NCI-H510A (cell line): ENCODE results near the gene UBN2.

Experiments
- DNase-seq: peaks from one replicate; lab custom pipeline; 2025; lab: John Stamatoyannopoulos, UW

UBN2 gene

DNA sequence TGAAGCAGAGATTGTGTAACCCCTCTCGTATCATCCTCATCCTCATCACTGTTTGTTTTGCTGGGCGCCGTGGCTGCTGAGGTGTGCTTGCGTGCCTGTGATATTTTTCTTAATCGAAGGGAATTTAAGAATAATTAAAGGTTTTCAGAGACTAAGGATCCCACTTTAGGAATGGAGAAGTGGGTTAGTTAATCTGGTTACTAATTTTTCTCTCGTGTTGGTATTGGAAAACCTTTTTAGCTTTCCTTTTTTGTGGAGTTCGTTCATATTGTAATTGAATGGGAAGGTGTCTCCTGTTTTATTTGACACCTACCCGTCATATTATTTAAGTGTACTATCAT is 1.3 kb downstream of the UBN2 start:
- DNase-seq: no peak

DNA sequence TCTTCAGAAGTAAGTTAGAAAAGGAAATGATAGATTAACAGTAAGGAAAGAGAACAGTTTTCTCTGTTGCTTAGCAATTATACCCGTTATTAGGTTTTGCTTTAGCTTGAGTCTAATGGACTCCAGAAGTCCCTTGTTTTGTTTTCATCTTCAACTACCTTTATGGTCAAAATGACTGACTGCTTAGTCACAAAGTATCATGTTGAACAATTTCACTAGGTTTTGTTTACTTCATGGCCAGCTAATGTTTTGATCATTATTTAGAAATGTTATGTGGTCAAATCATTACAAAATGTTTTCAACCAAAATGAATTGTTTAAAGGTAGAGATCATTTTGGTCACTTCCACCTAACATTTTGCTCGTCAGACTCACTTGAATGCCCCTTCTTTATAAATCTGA is 1.9 kb downstream of the UBN2 start:
- DNase-seq: no peak

DNA sequence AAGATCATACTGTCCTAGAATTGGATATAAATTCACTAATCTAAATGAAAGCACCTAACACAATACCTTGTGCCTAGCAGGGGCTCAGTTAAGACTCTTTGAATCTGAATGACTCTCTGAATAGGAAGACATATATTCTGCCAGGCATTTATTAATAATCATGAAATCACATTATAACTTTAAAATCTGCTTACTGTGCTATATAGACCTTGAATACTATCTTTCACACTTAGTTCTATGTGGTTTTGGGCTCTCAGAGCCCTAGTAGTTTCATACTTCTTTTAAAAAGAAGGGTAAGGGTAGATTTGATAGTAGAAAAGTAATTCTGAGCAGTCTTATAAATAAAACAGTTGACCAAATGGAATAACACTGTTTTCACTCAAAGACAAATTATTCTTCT is 10.2 kb downstream of the UBN2 start:
- no peak for DNase-seq

DNA sequence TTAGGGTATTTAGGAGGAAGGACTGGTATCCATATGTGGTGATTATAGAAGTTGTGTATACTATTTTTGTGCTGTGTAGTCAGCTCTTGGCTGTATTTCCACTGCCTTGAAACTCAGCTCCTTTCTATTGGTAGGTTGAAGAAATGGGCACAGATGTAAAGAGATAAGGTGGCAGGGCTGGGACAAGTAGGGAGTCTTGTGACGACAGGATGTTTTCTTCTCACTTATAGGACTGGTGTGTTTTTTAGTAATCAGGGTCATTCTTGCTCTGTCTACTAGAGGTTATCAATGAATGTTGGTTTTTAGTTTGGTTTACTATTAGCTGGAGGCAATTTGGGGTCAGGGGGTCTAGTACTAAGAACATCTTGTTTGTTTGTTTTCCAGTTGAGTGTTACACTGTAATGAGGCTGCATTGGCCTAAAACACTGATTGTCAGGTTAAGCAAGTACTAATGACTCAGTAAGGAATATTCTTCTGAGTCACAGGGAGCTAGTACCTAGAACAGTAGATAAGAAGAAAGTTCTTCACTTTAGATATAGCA is 11.8 kb downstream of the UBN2 start:
- DNase-seq: no peak

DNA sequence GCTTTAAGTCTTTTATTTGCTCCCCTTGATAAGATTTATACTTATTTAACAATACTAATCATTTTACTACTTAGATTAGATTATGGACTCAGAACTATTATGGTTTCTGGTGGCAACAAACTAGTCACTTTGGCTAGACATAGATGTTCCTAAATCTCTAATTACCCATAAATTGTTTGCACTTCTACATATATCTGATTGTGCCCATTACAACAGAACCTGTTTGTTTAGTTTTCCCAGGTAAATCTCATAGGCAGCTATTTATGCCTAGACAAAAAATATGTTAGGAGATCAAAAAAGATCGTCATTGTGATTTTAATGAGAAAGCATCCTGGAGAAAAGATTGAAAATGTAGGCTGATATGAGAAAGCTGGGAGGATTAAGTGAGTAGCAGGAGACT is 14.4 kb downstream of the UBN2 start:
- DNase-seq: no peak

DNA sequence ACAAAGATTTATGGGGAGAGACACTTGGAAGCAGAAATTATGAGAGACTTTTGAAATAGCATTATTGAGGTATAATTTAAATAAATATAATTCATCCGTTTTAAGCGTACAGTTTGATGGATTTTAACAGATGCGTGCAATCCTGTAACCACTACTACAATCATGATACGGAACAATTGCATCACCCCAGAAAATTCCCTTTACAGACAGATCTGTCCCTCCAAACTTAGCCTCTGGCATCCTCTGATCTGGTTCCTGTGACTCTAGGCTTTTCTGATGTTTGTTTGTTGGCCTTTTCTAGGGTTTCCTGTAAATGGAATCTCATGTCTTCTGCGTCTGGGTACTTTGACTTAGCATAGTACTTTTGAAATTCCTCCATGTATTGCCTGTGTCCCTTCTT is 15.5 kb downstream of the UBN2 start:
- DNase-seq: no peak

DNA sequence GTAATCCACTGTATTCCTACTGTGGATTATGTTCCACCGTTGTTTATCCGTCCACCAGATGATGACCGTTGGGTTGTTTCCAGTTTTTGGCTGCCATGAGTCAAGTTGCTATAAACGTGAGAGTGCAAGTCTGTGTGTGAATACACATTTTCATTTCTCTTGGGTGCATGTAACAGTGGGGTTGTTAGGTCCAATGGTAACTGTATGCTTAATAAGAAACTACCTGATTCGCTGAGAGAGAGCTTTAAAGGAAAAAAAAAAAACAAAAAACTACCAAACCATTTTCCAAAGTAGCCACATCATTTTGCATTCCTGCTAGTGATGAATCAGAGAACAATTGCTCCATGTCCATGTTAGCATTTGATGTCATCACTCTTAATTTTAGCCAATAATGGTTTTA is 15.9 kb downstream of the UBN2 start:
- DNase-seq: no peak

DNA sequence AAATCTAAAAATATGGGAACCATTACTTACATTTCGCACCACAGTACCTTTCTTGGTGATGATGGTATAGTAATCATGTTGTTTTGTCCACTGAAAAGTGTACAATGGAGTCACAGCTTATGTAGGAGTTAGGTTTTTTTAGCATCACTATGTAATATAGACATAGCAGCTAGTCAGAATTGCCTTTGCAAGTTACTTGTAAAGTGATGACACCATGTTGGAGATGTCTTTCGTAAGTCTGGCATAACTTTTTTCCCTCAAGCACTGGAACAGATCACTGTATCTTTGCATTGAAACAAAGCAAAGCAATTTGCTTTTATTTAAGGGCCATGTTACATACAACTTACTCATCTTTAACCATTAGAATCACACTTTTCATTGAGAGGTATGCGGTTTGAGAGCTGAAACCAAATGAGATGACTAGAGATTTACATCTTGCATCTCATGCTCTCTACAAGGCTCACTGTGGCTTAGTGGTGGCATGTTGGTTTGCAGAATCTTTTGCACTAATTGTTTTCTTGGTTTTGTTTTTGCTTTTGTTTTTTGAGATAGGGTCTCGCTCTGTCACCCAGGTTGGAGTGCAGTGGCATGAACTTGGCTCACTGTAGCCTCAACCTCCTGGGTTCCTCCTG is 18.3 kb downstream of the UBN2 start:
- DNase-seq: no peak

DNA sequence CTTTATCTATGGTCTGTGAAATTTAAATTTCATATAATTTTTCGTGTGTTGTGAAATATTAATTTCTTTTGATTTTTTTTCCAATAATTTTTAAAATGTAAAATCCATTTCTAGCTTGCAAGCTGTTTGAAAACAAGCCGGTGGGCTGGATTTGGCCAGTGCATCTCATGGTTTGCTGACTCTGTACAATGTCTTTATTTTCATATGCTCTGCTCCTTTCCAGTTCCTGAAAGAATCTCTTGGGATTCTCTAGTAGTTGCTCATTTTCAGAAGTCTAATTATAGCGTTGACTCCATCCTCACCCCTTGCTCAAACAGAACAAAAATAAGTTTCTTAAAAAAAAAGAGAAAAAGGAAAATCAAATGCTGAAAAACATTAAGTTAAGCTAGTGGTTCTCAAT is 21.4 kb downstream of the UBN2 start:
- no peak for DNase-seq

DNA sequence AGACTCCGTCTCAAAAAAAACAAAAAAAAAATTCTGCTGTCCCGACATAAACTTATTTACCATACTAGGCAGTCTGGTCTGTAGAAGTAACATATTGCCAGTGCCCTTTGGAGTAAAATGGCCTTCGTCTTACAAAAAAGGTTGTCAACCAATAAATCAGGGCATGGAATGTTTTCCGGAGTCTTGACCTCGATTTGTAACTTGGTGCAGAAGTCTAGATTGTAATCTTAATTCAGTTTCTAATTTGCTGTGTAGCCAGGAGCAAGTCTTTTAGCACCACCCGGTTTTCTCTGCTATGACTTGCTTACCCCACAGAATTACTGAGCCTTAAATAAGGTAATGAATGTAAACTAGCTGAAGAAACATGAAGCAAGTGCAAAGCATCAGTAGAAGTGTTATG is 23.2 kb downstream of the UBN2 start:
- DNase-seq: no peak

DNA sequence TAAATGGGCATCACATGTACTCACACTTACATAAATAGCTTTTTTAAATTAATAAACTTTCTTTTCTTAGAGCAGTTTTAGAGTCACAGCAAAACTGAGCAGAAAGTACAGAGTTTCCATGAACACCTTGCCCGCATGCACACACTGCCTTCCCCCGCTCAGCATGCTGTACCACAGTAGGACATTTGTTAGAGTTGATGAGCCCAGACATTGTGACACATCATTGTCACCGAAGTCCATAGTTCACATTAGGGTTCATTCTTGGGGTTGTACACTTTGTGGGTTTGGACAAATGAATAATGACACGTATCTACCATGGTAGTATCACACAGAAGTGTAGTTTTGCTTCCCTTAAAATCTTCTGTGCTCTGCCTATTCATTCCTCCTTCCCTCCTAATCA is 23.7 kb downstream of the UBN2 start:
- DNase-seq: no peak

DNA sequence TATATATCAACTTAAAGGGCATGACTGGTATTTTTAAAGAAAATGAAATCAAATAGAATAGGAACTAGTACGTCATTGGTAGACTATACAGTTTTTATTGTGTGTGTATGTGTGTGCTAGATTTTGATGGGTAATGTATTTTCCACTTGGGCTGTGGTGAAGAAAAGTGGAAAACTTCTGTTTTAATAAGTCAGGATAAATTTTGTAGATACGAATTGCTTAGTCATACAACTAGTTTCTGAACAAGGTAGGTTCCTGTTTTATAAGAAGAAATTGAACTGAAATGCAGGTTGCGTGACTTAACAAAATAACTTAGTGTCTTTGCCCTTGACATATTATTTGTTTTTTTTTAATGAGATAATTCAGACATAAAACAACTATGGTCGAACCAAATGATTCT is 24.3 kb downstream of the UBN2 start:
- no peak for DNase-seq

DNA sequence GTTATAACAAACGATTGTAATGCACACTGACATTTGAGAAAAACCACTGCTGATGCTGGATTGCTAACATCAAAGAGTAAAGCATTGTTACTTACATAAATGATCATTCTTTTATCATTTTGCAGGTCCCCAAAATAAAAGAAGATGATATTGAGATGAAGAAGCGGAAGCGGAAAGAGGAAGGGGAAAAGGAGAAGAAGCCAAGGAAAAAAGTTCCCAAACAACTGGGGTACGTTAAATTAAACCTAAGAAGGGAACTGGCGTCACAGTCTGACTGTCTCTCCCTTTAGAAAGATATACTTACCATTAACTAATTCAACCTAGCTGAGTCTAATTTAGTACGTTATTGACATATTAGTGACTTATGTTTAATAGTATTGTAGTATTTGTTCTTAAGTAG is 28.1 kb downstream of the UBN2 start:
- no peak for DNase-seq

DNA sequence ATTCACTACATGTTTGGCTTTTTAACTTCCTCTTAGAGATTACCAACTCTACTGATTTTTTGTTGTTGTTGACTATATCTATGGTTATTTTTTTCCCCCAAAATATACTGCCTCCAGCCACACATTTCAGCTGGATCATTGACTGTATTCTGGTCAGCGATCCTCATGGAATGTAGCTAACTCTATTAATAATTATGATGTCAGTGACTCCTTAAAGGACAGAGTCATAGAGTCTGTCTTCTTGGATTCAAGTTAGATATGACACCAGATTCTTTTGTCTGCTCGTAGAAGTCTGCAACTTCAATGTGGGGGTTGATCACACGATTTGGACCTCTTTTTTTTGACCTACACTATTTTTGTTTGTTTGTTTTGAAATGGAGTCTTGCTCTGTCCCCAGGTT is 33.2 kb downstream of the UBN2 start:
- DNase-seq: no peak

DNA sequence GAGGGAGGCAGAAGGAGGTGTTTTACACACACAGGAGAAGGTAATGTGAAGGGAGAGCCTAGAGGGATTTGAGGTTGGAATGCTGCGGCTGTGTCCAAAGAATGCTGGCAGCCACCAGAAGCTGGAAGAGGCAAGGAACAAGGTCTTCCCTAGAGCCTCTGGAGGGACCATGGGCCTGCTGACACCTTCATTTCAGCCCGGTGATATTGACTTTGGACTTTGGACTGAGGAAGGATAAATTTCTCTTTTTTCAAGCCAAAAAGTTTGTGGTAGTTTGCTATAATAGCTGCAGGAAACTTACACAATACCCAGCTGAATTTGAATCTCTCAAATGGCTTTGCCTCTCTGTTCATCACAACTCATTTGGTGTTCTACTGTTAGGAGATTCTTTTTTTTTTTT is 34.6 kb downstream of the UBN2 start:
- no peak for DNase-seq

DNA sequence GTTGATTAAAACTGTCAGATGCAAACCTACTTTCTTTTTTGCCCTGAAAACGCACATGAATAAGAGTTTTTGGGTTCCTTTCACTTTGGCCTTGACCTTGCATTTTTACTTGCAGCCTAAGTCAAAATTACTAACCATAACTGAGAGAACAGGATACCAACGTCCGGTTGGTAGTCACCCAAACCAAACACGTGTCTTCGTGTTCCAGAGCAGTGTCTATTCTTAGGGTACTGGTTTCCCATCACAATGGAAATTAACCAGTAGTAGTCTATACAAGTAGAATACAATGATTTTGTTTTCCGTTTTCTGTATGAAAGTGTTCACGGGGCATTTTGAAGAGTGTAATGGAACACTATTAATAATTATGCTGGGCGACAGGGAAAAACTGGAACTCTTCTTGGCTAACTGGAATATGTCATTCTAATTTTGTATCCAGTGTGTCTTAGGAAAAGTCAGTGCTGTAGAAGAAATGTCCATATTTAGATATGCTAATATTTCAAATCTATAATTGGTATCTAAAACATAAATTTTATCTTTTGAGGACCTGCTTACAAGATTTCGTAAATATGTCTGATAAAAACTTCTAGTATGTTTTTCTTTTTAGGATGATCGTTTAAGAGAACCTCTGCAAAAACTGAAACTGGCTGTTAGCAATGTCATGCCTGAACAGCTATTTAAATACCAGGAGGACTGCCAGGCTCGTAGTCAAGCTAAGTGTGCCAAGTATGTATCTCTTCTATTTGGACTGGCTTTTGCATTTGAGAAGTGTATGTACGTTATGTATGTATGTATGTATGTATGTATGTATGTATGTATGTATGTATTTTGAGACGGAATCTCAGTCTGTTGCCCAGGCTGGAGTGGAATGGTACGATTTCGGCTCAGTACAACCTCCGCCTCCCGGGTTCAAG is 40.9 kb downstream of the UBN2 start:
- no peak for DNase-seq

DNA sequence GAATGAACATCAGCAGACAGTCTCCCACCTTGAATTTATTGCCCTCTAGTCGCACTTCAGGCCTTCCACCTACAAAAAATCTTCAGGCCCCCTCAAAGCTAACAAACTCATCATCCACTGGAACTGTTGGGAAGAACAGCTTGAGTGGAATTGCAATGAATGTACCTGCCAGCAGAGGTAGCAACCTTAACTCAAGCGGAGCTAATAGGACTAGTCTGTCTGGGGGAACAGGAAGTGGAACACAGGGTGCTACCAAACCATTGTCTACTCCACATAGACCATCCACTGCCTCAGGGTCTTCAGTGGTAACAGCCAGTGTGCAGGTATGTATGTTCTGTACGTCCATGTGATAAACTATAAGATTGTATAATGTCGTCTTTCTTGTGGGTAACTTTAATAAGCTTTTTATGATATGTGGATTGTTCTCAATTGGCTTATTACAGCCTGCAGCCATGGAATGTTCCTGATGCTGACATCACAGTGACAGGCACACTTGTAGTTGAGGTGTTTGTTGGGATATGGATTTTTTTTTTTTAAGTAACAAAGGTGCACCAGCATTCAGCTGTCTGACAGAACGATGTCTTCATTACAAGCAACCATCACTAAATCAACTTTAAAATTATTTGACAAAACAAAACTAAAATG is 53.3 kb downstream of the UBN2 start:
- DNase-seq: no peak

DNA sequence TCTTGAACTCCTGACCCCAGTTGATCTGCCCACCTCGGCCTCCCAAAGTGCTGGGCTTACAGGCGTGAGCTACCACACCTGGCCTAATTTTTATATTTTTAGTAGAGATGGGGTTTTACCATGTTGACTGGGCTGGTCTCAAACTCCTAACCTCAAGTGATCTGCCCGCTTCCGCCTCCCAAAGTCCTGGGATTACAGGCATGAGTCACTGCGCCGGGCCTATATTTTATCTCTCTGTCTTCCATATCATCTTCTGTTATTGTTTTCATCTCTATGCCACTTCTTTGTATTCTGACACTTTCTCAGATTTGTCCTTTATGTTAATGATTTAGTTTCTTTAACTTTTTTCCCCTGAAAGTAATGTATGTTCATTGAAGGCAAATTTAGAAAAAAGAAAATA is 55.1 kb downstream of the UBN2 start:
- no peak for DNase-seq

DNA sequence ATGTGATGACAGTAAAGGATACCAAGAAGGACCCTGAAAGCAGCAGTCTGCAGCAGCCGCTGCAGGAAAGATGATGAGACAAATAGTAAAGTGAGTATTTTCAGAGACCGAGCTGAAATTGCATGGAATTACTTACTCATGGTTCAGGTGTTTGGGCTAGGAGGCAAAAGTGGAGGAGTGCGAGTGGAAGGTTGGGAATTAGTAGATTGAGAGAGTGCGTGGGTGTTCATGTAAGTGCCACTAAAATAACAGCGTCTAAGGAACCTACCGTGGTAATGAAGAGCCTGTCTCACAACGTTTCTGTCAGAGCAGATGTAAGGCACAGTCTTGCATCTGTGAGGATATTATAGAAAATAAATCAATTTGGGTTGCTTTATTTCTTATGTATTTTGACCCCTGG is 61.8 kb downstream of the UBN2 start:
- no peak for DNase-seq

DNA sequence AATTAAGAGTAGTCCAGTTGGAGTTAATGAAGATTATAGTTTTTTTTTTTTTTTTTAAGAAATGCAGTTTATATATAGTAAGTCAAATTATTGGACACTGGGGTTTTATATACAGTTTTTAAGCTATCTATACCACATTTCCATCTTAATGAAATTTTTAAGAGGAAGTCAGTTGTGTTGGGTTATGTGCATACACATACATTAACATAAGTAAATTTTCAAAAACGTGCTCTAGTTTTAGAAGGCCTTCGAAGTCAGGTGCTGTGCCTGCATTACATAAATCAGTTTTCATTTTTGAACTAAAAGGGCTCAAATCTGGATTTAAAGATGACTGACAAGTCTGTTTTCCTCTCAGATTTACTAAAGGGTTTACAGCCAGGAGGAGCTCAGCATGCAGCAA is 62.5 kb downstream of the UBN2 start:
- DNase-seq: no peak

DNA sequence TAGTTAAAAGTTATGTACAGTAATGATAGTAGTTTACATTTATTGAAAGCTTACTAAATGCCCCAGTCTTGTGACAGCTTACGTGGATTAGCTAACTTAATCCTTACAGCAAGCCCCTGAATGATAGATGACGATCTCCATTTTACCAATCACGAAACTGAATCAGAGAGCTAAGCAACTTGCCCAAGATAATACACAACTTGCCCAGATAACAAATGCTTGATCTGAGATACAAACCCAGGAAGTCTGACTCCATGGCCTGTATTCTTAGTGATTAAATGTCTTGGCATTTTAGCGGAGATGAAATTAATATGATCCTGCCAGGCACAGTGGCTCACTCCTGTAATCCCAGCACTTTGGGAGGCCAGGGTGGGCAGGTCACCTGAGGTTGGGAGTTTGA is 63.2 kb downstream of the UBN2 start:
- DNase-seq: no peak

DNA sequence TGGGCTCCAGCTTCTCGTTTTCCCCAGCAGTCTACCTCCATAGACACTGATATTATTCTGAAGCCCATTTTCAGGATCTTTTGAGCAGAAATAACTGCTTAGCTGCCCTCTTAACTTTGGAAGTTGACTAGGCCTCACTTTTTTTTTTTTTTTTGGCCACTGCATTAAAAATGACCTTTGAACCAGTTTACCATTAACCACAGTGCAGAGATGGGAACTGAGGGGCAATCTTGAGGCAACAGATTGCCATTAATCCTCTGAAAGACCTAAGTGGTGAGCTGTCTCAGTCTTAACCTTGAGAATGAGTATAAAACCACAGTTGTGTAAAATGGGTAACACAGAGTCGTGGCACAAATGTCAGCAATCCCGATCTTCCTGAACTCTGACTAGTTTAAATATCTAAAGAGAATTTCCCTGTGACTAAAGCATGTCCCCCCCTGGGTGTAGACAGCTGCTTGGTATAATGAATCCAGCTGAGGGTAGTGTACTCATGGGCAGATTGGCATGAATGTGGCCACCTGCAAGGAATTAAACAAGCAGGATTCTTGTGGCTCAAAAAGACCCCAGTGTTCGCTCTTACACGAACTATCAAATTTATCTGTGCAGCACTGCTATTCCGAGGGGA is 64.0 kb downstream of the UBN2 start:
- no peak for DNase-seq

DNA sequence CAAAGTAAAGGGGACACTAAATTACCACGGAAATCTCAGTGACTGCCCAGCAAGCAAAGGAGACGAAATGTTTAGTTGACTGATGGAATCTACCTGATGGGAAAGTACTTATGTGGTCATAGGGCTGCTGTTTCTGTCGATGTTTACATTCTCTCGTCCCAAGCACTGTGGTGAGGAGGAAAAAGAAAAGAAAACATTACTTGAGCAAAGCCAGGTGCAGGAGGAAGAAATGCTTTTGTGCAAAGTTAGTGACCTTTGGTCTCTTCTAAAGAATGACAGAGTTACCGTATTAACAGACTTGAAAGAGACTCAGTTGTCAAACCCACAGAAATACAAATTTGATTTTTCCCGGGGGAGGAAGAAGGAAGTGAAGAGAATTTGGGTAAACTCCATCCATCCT is 66.8 kb downstream of the UBN2 start:
- no peak for DNase-seq
